HG03045 (cell line): ENCODE data around the gene TSPAN15.
"Not testable (repeated sequence)": the region's sequence is repeated elsewhere in the genome, so short reads cannot be mapped to it uniquely, and the experiment has no call there.

Experiments
- ATAC-seq: cut with Tn5 transposase; IDR thresholded peaks from one replicate; pipeline ENCODE4 v1.9.1; 2021; ENCODE audit warnings: mild to moderate bottlenecking, moderate library complexity; ENCODE audit not compliant: unreplicated experiment

The TSPAN15 gene

DNA sequence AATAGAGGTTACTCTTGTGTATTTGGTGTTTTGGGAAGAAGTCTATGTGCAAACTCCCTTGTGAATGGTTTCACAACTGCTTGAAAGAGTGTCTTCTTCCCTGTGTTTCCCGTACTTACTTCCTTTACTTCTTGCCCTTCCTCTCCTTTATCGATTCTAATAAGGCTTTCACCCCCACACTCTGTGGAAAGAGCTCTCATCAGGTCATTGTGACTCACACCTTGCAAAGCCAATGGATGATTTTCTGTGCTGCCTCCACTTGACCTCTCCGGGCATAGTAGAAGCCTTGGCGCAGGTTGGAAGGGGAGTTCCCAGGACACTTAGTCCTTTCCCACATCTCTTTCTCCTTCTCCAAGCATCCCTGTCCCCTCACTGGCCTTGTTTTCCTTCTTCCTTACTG is 6.2 kb upstream of the TSPAN15 start:
- no peak for ATAC-seq

- no peak for ATAC-seq
Measured at GRCh38 chr10:69446229-69446628, 5.0 kb upstream of the TSPAN15 start.

DNA sequence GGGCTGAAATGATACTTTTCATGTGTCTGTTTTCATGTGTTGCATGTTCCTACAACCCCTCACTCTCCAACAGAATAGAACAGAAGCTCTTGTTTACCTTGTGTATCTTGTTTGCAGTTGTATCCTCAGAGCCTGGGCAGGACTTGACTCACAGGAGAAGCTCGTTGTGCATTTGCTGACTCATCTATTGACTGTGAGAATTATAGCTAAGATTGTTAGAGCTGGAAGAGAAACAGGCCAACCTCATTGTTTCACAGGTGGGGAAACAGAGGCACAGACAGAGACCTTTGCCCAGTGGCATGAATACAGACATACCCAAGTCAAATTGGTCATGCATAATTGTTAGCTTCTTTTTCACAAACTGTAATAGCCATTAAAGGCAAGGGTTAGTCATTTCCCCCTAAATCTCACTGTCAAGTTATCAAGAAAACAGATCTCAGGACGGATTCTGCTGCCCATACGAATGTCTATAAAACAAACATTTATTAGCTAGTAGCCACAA is 4.6 kb upstream of the TSPAN15 start:
- ATAC-seq = no peak

GRCh38 chr10:69449841-69450240 is 1.4 kb upstream of the TSPAN15 start:
- ATAC-seq = no peak

DNA sequence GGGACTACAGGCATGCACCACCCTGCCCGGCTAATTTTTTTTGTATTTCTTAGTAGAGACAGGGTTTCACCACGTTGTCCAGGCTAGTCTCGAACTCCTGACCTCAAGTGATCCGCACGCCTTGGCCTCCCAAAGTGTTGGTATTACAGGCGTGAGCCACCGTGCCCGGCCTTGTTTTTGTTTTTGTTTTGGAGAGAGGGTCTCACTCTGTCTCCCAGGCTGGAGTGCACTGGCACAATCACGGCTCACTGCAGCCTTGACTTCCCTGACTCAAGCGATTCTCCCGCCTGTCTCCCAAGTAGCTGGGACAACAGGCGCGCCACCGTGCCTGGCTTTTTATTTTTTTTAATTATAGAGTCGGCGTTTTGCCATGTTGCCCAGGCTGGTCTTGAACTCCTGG is 870 bp upstream of the TSPAN15 start:
- not testable (repeated sequence) for ATAC-seq

GRCh38 chr10:69451784-69452251 is 553 bp downstream of the TSPAN15 start:
- ATAC-seq = no peak

- no peak for ATAC-seq
Measured at GRCh38 chr10:69452676-69453415, 1.6 kb downstream of the TSPAN15 start.

DNA sequence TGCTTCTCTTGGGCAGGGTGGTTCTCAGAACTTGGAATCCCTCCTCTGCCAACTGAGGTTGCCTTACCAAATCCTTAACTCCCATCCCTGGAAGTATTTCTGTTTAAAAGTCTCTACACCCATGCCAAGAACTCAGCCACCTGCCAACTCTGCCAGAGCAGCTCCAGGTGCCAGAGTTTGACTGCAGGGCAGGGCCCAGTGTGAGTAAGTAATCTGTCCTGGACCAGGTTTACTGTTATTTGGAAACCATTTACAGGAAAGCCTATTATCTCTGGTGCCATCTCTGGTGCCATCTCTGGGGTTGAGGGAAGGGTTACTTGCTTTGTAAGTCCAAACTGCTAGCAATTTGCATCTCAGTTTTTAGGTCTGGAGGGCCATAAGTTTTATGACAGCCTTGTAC is 2.5 kb downstream of the TSPAN15 start:
- ATAC-seq = no peak

DNA sequence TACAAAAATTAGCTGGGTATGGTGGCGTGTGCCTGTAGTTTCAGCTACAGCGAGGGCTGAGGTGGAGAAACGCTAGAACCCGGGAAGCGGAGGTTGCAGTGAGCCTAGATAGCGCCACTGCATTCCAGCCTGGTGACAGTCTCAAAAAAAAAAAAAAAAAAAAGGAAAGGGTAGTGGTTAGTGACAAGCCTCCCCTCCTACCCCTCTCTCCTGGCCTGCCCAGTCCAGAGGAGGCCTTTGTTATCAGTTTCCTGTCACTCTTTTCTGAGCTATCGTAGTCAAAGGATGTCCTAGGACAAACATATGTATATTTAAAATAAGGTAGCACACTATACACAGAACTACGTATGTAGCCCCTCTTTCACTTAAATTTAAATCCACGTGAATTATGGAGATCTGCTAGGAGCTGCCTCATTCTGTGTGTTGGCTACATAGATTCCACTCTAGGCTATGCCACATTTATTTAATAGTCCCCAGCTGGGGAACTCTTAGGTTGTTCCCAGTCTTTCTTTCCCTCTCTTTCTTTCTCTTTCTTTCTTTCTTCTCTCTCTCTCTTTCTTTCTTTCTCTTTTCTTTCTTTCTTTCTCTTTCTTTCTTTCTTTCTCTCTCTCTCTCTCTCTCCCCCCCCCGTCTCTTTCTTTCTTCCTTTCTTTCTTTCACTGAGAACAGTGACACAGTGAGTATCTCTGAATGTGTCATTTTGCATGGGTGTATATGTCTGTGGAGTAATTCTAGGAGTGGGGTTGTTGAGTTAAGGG is 3.9 kb downstream of the TSPAN15 start:
- ATAC-seq = no peak

- ATAC-seq = no peak
Measured at GRCh38 chr10:69456880-69457693, 5.8 kb downstream of the TSPAN15 start.

DNA sequence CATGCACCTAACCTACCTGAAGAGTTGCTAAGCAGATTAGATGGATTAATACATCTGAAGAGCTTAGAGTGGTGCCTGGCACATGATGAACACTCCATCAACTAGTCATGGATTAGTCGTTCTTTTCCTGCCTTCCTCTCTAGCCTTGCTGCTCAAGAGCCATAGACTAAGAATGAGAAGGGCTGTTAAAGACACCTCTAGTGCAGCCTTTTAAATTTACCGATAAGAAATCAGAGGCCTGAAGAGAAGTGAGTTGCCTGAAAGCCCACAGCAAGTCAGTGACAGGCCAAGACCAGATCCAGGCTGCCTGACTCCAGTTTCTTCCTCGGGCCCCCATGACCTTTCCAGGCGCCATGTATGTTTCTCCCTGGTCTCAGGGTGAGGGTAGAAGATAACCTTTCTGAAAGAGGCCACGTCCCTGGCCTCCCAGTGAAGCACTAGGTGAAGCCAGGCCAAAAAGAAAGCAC is 6.5 kb downstream of the TSPAN15 start:
- no peak for ATAC-seq

DNA sequence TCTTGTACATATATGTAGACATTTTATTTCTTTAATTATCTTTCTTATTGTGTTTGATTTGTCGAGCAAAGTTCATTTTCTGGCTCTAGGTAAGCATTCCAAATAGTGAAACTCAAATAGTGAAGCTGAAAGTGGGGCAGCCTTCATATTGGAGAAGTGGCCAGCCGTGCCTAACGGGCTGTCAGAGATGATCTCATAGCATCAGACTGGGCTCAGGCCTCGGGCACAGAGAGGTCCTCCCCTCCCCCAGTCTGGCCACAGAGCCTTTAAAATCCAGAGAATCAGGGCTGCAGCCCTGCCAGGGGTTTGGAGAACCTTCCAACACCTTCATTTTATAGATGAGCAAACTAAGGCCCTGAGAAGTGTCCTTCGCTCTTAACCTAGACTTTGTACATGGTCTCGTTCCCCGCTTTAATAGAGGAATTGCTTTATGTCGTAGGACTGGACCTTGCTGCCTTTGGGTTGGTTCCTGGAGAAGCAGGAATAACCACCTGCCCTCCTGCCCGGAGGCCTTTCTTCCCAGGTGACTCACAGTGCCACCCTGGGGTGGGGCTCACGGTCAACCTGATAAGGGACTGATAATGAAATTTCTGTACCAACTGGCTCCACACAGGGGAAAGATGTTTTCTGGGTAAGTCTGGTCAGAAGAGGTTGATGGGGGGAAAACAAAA is 7.3 kb downstream of the TSPAN15 start:
- no peak for ATAC-seq

- no peak for ATAC-seq
Measured at GRCh38 chr10:69459101-69459790, 8.0 kb downstream of the TSPAN15 start.

DNA sequence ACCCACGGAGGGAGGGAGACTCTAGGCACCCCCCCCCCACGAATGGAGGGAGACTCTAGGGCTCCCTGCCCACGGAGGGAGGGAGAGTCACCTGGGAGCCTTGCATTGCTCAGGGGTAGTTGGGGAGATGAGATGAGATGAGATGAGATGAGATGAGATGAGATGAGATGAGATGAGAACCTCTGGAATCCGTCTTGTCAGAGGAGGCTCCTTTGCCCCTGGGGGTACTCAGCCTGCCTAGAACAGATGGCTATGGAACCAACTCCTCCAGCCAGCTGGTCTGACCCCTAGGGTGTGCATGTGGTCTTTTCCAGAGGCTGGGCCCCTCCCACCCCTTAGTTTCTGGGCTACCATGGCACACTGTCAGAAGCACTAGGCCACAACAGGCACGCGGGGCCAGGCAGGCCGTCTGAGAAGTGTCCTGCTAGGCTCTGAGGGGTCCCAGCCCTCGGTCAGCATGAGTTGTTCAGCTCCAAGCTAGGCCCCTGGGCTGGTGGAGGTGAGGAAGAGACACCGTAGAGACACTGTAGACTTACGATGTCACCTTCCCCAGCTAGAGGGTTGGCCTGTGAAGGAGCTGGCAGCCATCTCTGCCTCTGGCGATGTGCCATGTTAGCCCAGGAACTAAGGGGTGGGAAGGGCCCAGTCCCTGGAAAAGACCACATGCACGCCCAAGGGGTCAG is 8.8 kb downstream of the TSPAN15 start:
- ATAC-seq = no peak

DNA sequence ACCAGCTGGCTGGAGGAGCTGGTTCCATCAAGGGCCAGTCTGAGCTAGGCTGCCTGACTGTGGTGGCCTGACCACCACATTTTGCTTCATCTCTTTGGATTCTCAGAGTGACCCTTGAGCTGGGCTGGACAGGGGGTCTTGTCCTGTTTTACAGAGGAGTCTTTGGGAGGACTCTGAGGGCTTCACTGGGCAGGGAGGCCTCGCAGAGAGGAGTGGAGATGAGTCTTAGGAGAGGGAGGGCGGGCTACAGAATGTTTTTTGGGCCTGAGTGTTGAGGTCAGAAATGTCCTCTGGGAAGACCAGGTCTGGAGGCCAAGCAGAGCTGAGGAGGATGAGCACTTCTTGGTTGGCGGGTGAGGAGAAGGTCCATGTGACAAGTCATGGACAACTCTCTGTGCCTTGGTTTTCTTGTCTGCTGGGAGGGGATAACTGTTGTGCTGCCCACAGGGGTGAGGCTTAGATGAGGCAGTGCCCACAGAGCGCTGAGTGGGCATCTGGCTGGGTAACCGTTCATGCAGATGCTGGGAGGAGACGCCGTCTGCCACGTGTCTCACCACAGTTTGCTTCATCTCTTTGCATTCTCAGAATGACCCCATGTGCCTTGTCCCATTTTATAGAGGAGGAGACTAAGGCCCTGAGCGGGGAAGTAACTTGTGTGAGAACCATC is 9.4 kb downstream of the TSPAN15 start:
- ATAC-seq = no peak

DNA sequence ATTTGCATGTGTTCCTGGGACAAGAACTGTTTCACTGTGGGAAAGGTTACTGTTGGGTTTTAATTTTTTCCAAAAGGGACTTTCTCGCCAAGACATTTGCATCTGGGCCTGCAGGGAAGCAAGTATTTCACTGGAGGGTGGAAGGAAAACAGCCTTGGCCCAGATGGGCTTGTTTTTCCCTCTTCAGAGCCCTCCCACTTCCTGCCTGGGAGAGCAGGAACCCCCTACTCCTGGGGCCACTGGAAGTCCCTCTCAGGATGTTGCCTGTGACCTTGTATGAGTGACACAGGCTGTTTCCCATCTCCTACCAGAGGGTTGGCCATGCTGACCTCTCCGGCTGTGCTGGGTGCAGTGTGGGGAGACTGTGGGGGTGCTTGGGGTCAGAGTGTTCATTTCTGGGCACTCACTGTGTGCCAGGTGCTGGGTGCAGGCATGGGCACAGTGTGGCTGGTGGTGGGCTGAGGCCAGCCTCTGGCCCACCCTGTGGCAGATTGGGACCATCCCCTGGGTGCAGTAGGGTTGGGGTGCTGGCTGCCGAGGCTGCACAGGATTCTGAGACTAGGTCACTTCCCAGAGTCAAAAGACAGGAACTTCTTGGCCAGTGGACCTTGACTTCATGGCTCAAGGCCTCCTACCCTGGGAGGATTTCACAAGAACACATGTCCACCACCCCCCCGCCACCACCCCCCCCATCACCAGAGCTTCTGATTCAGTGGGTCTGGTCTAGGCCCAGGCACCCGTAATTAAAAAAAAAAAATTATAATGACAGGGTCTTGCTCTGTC is 10.2 kb downstream of the TSPAN15 start:
- no peak for ATAC-seq

DNA sequence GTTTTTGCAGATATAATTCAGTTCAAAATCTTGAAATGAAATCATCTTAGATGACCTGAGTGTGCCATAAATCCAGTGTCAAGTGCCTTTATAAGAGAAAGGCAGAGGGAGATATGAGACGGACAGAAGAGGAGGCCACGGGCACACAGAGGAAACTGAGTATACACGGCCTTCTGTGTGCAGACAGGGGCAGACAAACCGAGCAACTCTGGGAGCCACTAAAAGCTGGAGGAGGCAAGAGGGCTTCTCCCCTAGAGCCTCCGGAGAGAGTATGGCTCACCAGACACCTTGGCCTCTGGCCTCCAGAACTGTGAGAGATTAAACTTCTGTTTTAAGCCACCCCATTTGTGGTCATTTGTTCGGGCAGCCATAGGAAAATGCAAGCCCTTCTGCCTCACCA is 12.6 kb downstream of the TSPAN15 start:
- ATAC-seq = no peak

DNA sequence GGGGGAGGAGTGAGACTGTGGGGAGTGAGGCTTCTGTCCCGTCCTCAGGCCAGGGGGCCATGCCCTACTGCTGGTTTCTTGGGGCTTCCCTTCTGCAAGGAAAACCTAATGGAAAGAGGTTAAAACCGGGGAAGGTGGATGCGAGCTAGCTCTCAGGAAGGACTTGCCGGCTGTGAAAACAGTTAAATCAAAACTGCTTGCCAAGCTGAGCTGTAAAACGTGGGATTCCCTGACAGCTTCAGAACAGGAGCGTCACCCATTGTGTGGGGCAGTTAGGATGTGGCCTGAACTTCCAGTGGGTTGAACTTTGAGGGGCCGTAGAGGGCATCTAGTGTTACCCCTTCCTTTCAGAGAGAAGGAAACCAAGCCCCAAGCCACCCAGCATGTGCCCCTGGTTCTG is 13.1 kb downstream of the TSPAN15 start:
- no peak for ATAC-seq
